ENCODE results near the gene UST.

- TF ChIP-seq, protein P1, sequence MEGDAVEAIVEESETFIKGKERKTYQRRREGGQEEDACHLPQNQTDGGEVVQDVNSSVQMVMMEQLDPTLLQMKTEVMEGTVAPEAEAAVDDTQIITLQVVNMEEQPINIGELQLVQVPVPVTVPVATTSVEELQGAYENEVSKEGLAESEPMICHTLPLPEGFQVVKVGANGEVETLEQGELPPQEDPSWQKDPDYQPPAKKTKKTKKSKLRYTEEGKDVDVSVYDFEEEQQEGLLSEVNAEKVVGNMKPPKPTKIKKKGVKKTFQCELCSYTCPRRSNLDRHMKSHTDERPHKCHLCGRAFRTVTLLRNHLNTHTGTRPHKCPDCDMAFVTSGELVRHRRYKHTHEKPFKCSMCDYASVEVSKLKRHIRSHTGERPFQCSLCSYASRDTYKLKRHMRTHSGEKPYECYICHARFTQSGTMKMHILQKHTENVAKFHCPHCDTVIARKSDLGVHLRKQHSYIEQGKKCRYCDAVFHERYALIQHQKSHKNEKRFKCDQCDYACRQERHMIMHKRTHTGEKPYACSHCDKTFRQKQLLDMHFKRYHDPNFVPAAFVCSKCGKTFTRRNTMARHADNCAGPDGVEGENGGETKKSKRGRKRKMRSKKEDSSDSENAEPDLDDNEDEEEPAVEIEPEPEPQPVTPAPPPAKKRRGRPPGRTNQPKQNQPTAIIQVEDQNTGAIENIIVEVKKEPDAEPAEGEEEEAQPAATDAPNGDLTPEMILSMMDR (IDR thresholded peaks at IDR 0.05), result no peak
- no peak for TF ChIP-seq POLR2A (IDR thresholded peaks at IDR 0.05)
These were observed 92.2 kb downstream of the UST start for GRCh38 chr6:148839044-148839443.
